ENCODE measurements around the gene STK32C.

The STK32C gene

DNA sequence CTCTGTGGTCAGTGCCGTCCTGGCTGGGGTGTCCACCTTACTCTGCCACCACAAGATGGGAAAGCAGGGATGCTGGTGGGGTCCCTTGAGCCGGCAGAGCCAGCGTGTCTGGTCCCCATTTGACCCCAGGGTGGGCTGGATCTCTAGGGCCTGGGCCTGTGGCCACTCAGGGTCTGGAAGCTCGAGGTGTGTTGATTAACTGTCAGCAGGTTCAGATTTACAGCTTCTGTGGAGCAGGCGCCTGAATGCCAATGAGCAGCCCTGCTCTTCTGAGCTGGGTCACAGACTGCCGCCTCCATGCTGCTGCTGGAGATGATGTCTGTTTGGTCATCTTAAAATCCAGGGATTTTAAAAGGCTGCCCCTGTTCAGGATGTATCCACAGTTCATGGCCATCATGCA lies 132.3 kb downstream of the STK32C start:
- TF ChIP-seq ARNTL (CRISPR knock-in tag; IDR thresholded peaks at IDR 0.05; ENCODE audit: borderline replicate concordance, low read depth) (no peak), TCF4 (CRISPR knock-in tag; IDR thresholded peaks at IDR 0.05; ENCODE audit: borderline replicate concordance) (no peak), CSRNP3 (CRISPR knock-in tag; IDR thresholded peaks at IDR 0.05) (no peak), ZNF70 (CRISPR knock-in tag; IDR thresholded peaks at IDR 0.05) (no peak), SNAI2 (CRISPR knock-in tag; IDR thresholded peaks at IDR 0.05) (no peak), ISL1 (CRISPR knock-in tag; IDR thresholded peaks at IDR 0.05) (no peak)
- TF ChIP-seq, protein P1, sequence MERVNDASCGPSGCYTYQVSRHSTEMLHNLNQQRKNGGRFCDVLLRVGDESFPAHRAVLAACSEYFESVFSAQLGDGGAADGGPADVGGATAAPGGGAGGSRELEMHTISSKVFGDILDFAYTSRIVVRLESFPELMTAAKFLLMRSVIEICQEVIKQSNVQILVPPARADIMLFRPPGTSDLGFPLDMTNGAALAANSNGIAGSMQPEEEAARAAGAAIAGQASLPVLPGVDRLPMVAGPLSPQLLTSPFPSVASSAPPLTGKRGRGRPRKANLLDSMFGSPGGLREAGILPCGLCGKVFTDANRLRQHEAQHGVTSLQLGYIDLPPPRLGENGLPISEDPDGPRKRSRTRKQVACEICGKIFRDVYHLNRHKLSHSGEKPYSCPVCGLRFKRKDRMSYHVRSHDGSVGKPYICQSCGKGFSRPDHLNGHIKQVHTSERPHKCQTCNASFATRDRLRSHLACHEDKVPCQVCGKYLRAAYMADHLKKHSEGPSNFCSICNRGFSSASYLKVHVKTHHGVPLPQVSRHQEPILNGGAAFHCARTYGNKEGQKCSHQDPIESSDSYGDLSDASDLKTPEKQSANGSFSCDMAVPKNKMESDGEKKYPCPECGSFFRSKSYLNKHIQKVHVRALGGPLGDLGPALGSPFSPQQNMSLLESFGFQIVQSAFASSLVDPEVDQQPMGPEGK (CRISPR knock-in tag; IDR thresholded peaks at IDR 0.05; ENCODE audit: borderline replicate concordance), result no peak
- TF ChIP-seq, protein P2, sequence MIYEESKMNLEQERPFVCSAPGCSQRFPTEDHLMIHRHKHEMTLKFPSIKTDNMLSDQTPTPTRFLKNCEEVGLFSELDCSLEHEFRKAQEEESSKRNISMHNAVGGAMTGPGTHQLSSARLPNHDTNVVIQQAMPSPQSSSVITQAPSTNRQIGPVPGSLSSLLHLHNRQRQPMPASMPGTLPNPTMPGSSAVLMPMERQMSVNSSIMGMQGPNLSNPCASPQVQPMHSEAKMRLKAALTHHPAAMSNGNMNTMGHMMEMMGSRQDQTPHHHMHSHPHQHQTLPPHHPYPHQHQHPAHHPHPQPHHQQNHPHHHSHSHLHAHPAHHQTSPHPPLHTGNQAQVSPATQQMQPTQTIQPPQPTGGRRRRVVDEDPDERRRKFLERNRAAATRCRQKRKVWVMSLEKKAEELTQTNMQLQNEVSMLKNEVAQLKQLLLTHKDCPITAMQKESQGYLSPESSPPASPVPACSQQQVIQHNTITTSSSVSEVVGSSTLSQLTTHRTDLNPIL (CRISPR knock-in tag; IDR thresholded peaks at IDR 0.05; ENCODE audit: low read depth), result no peak
- no peak for ATAC-seq

DNA sequence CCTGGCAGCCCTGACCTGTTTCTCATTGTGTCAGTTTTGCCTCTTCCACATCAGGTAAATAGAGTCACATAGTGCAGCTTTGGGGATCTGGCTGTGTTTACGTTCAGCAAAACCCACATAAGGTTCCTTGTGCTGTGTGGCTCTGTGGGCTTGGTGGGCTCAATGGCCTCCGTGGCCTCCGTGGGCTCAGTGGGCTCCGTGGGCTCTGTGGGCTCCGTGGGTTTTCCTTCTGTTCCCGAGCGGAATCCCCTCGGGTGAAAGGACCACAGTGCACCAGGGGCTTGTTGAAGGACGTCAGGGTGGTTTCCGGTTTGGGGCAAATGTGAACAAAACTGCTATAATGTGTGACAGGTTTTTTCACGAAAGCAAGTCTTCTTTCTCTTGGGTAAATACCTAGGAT lies 133.5 kb downstream of the STK32C start:
- TF ChIP-seq SNAI2 (CRISPR knock-in tag; IDR thresholded peaks at IDR 0.05) (no peak), CSDC2 (CRISPR knock-in tag; IDR thresholded peaks at IDR 0.05) (no peak), ZFP30 (CRISPR knock-in tag; IDR thresholded peaks at IDR 0.05) (no peak), ESRRG (CRISPR knock-in tag; IDR thresholded peaks at IDR 0.05) (no peak), ZNF565 (CRISPR knock-in tag; conservative IDR thresholded peaks at IDR 0.05; ENCODE audit: low read depth) (no peak), TCF4 (CRISPR knock-in tag; IDR thresholded peaks at IDR 0.05; ENCODE audit: borderline replicate concordance) (no peak), ZC3H10 (CRISPR knock-in tag; IDR thresholded peaks at IDR 0.05) (no peak), RARB (CRISPR knock-in tag; IDR thresholded peaks at IDR 0.05) (no peak), ZFP3 (CRISPR knock-in tag; IDR thresholded peaks at IDR 0.05) (no peak), ARNTL (CRISPR knock-in tag; IDR thresholded peaks at IDR 0.05; ENCODE audit: borderline replicate concordance, low read depth) (no peak), PPARA (CRISPR knock-in tag; IDR thresholded peaks at IDR 0.05; ENCODE audit: borderline replicate concordance) (no peak), ZNF70 (CRISPR knock-in tag; IDR thresholded peaks at IDR 0.05) (no peak)
- TF ChIP-seq, protein P1 (CRISPR knock-in tag; IDR thresholded peaks at IDR 0.05; ENCODE audit: borderline replicate concordance), result no peak
- TF ChIP-seq, protein P3, sequence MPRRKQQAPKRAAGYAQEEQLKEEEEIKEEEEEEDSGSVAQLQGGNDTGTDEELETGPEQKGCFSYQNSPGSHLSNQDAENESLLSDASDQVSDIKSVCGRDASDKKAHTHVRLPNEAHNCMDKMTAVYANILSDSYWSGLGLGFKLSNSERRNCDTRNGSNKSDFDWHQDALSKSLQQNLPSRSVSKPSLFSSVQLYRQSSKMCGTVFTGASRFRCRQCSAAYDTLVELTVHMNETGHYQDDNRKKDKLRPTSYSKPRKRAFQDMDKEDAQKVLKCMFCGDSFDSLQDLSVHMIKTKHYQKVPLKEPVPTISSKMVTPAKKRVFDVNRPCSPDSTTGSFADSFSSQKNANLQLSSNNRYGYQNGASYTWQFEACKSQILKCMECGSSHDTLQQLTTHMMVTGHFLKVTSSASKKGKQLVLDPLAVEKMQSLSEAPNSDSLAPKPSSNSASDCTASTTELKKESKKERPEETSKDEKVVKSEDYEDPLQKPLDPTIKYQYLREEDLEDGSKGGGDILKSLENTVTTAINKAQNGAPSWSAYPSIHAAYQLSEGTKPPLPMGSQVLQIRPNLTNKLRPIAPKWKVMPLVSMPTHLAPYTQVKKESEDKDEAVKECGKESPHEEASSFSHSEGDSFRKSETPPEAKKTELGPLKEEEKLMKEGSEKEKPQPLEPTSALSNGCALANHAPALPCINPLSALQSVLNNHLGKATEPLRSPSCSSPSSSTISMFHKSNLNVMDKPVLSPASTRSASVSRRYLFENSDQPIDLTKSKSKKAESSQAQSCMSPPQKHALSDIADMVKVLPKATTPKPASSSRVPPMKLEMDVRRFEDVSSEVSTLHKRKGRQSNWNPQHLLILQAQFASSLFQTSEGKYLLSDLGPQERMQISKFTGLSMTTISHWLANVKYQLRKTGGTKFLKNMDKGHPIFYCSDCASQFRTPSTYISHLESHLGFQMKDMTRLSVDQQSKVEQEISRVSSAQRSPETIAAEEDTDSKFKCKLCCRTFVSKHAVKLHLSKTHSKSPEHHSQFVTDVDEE (CRISPR knock-in tag; IDR thresholded peaks at IDR 0.05), result no peak
- TF ChIP-seq, protein P2 (CRISPR knock-in tag; IDR thresholded peaks at IDR 0.05; ENCODE audit: low read depth), result no peak
- ATAC-seq, result no peak

- no peak for TF ChIP-seq ARNTL (CRISPR knock-in tag; IDR thresholded peaks at IDR 0.05; ENCODE audit: borderline replicate concordance, low read depth)
- no peak for TF ChIP-seq SNAI2 (CRISPR knock-in tag; IDR thresholded peaks at IDR 0.05)
- TF ChIP-seq RARB (CRISPR knock-in tag; IDR thresholded peaks at IDR 0.05), result no peak
- no peak for TF ChIP-seq ZFP3 (CRISPR knock-in tag; IDR thresholded peaks at IDR 0.05)
- TF ChIP-seq BACH2 (CRISPR knock-in tag; IDR thresholded peaks at IDR 0.05; ENCODE audit: borderline replicate concordance), result no peak
- TF ChIP-seq, protein P3 (CRISPR knock-in tag; IDR thresholded peaks at IDR 0.05), result no peak
- TF ChIP-seq PPARA (CRISPR knock-in tag; IDR thresholded peaks at IDR 0.05; ENCODE audit: borderline replicate concordance), result no peak
- TF ChIP-seq ZC3H10 (CRISPR knock-in tag; IDR thresholded peaks at IDR 0.05), result no peak
- no peak for ATAC-seq
These were observed 134.6 kb downstream of the STK32C start for GRCh38 chr10:132173185-132173584.

All from SK-N-SH treated with all-trans-retinoic acid at 6 μM for 48 hours (cell line).